Measurements from ENCODE around the gene JCHAIN.

Gene JCHAIN

DNA sequence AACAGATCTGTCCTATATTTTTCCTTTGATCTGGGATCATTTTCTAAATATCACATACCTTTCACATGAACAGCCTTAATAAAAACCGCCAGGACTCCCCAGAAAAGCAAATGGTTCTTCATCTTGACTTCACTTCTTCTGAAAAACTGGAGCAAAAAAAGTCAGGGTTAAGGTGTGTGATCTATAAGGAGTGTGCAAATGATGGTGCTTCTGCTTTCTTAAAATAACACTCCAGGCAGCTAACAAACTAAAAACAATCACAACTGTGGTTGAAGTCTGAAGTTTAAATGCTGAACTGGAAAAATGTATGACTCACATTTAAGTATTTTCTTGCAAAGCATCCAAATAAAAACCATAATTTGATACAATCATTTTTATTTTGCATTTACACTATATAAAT lies at the start of gene JCHAIN:
JCHAIN (minus strand) TSS at position 140 of the 400 bp plus-strand sequence; CDS start at position 122, 18 bp downstream.
- TF ChIP-seq, protein P1, sequence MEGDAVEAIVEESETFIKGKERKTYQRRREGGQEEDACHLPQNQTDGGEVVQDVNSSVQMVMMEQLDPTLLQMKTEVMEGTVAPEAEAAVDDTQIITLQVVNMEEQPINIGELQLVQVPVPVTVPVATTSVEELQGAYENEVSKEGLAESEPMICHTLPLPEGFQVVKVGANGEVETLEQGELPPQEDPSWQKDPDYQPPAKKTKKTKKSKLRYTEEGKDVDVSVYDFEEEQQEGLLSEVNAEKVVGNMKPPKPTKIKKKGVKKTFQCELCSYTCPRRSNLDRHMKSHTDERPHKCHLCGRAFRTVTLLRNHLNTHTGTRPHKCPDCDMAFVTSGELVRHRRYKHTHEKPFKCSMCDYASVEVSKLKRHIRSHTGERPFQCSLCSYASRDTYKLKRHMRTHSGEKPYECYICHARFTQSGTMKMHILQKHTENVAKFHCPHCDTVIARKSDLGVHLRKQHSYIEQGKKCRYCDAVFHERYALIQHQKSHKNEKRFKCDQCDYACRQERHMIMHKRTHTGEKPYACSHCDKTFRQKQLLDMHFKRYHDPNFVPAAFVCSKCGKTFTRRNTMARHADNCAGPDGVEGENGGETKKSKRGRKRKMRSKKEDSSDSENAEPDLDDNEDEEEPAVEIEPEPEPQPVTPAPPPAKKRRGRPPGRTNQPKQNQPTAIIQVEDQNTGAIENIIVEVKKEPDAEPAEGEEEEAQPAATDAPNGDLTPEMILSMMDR (IDR thresholded peaks at IDR 0.05; ENCODE audit: insufficient read depth, low read length, poor library complexity, severe bottlenecking), result no peak
- no peak for TF ChIP-seq EZH2phosphoT487 (conservative IDR thresholded peaks at IDR 0.05; ENCODE audit: low read length)
- Histone ChIP-seq H3K9me2 (replicated peaks; ENCODE audit: insufficient read depth, low read length) (no peaks in the 10 kb centered on the region), H3K4me2 (ENCODE audit: low read depth, low read length, poor library complexity, severe bottlenecking) (peak within 1 kb of the TSS; percentile 74), H3K27me3 (ENCODE audit: low read length) (no peaks in the 10 kb centered on the region), H3F3A (ENCODE audit: insufficient read depth) (peaks cover 20% of the 10 kb centered on the region; the same call in 1 of the 2 replicates), H3K9ac (ENCODE audit: low read length) (peak within 1 kb of the TSS; percentile 67), H3K4me3 (ENCODE audit: insufficient read depth, low read length, poor library complexity, severe bottlenecking) (peak within 1 kb of the TSS; percentile 80), H4K20me1 (ENCODE audit: low read depth, low read length) (no peaks in the 10 kb centered on the region), H3K9me3 (ENCODE audit: insufficient read depth, low read length) (no peaks in the 10 kb centered on the region), H3K79me2 (ENCODE audit: insufficient read depth, low read length) (peaks cover 45% of the 10 kb centered on the region), H3K27ac (ENCODE audit: low read depth, low read length) (peak within 1 kb of the TSS; percentile 89), H2AFZ (ENCODE audit: low read depth, low read length, severe bottlenecking) (no peak within 1 kb of the TSS), H3K36me3 (ENCODE audit: low read length) (peaks cover 10% of the 10 kb centered on the region)

DNA sequence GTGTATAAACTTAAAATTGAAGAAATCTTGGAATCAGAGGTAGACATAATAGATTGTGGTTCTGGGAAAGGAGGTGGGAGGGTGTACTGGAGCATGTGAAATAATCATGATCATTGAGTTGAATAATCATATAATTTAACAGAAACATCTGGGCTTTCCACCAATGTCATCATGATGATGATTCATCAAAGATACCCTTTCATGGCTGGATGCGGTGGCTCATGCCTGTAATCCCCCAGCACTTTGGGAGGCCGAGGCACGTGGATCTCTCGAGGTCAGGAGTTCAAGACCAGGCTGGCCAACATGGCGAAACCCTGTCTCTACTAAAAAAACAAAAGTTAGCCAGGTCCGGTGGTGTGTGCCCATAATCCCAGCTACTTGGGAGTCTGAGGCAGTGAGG lies 48.8 kb upstream of the JCHAIN start:
- Histone ChIP-seq H3K79me2 (ENCODE audit: insufficient read depth, low read length) (peaks cover 6% of the 10 kb centered on the region; the same call in 1 of the 2 replicates), H4K20me1 (ENCODE audit: low read depth, low read length) (no peaks in the 10 kb centered on the region), H3K9me2 (replicated peaks; ENCODE audit: insufficient read depth, low read length) (no peaks in the 10 kb centered on the region), H3K27ac (ENCODE audit: low read depth, low read length) (no peak overlapping the region), H3F3A (ENCODE audit: insufficient read depth) (no peaks in the 10 kb centered on the region), H3K4me3 (ENCODE audit: insufficient read depth, low read length, poor library complexity, severe bottlenecking) (no peak overlapping the region), H3K4me2 (ENCODE audit: low read depth, low read length, poor library complexity, severe bottlenecking) (peak overlapping the region; percentile 39), H3K9ac (ENCODE audit: low read length) (no peak overlapping the region), H3K36me3 (ENCODE audit: low read length) (no peaks in the 10 kb centered on the region), H2AFZ (ENCODE audit: low read depth, low read length, severe bottlenecking) (no peak overlapping the region), H3K9me3 (ENCODE audit: insufficient read depth, low read length) (no peaks in the 10 kb centered on the region), H3K27me3 (ENCODE audit: low read length) (no peaks in the 10 kb centered on the region)
- no peak for TF ChIP-seq EZH2phosphoT487 (conservative IDR thresholded peaks at IDR 0.05; ENCODE audit: low read length)
- TF ChIP-seq, protein P1 (IDR thresholded peaks at IDR 0.05; ENCODE audit: insufficient read depth, low read length, poor library complexity, severe bottlenecking), result no peak

DNA sequence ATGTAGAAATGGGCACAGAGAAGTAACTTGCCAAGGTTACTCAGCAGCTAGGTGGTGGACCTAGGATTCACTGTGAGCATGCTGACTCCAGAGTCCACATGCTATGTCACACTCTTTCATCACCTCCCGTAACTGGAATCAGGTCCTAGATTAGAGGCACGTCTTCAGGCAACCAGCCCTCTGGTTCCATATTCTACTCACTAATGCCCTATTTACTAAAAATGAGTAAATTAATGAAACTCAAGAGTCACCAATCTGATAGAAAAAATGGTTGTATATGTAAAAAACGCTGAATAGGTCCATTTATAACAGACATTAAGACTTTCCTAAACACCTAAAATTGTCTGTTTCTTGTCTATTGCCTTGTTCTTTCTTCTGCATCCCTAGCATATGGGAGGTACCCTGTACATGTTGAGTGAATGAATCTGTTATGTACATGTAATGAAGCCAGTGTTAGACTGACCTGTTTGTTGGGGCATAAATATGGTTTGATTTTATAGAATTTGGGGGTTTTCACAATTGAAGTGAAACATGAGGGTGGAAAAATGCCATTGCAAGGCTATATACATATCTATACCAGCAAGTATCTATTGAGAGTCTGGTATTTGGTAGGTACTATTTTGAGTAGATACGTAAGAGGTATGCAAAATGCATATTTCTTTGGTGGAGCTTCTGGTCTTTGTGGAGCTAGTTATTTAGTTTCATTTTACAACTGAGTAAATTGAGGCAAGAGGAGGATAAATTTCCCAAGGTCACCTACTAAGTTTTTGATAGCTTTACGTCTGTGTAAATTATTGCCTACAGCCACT lies 48.0 kb upstream of the JCHAIN start:
- Histone ChIP-seq H3K27ac (ENCODE audit: low read depth, low read length) (no peak overlapping the region), H3K79me2 (ENCODE audit: insufficient read depth, low read length) (peaks cover 6% of the 10 kb centered on the region; the same call in 1 of the 2 replicates), H3F3A (ENCODE audit: insufficient read depth) (no peaks in the 10 kb centered on the region), H3K9me3 (ENCODE audit: insufficient read depth, low read length) (no peaks in the 10 kb centered on the region), H3K9ac (ENCODE audit: low read length) (no peak overlapping the region), H3K4me2 (ENCODE audit: low read depth, low read length, poor library complexity, severe bottlenecking) (peak overlapping the region; percentile 39), H3K4me3 (ENCODE audit: insufficient read depth, low read length, poor library complexity, severe bottlenecking) (no peak overlapping the region), H4K20me1 (ENCODE audit: low read depth, low read length) (no peaks in the 10 kb centered on the region), H3K9me2 (replicated peaks; ENCODE audit: insufficient read depth, low read length) (no peaks in the 10 kb centered on the region), H3K27me3 (ENCODE audit: low read length) (no peaks in the 10 kb centered on the region), H3K36me3 (ENCODE audit: low read length) (no peaks in the 10 kb centered on the region), H2AFZ (ENCODE audit: low read depth, low read length, severe bottlenecking) (no peak overlapping the region)
- TF ChIP-seq, protein P1 (IDR thresholded peaks at IDR 0.05; ENCODE audit: insufficient read depth, low read length, poor library complexity, severe bottlenecking), result no peak
- no peak for TF ChIP-seq EZH2phosphoT487 (conservative IDR thresholded peaks at IDR 0.05; ENCODE audit: low read length)

Measured in SU-DHL-6 (cell line).